A549 (cell line): Measurements from ENCODE around the gene BID. TPM values are rescaled to one million over a fixed set of nuclear protein-coding genes. Genes with fewer than 3 reads are reported as not detected.

Experiments used
- ATAC-seq, 2 experiments: fragments of 200-7000 bp in 1 of 2; fragments of >200 bp in 1 of 2; cut with Nextera tagmentation in 1 of 2; cut with Tn5 transposase in 1 of 2; 3 replicates each; pipeline versions ENCODE4 v1.8.0 to v1.9.1; 2018 to 2020; ENCODE audit warnings: mild to moderate bottlenecking in 1 of 2, moderate library complexity in 1 of 2
- CTCF ChIA-PET: fragments of 300-600 bp; sonication (Branson Sonifier 250); formaldehyde crosslinking; extraction: SDS; loops from one replicate; lab custom pipeline; 2021; ENCODE audit warnings: antibody characterized with exemption, inconsistent platforms; lab: Yijun Ruan, JAX
- POLR2A ChIA-PET: fragments of 350-600 bp; formaldehyde crosslinking; extraction: SDS; loops from one replicate; lab custom pipeline; 2021; ENCODE audit warnings: antibody characterized with exemption, inconsistent platforms; lab: Yijun Ruan, JAX
- DNase-seq, 2 experiments: peaks; one replicate each; pipeline versions ENCODE4 v3.0.0 to v3.0.0-alpha.2; 2011 to 2016; ENCODE audit warnings: low read depth in 1 of 2, low spot score in 1 of 2
- FAIRE-seq: peaks from 2 replicates; lab custom pipeline; 2011; peaks lifted over from hg19 to GRCh38; lab: Jason Lieb, UNC
- H3K27ac ChIP-seq, 2 experiments: fragments of >200 bp; sonication (Bioruptor Twin); formaldehyde crosslinking; 3 replicates each; pipeline ENCODE4 v1.5.1; 2016 to 2017
- H3K4me1 ChIP-seq: fragments of >200 bp; sonication (Bioruptor Twin); formaldehyde crosslinking; 3 replicates; pipeline ENCODE4 v1.6.1; 2016
- H3K4me2 ChIP-seq: fragments of >200 bp; sonication (Bioruptor Twin); formaldehyde crosslinking; 3 replicates; pipeline ENCODE4 v1.6.1; 2016
- H3K4me3 ChIP-seq: fragments of >200 bp; sonication (Bioruptor Twin); formaldehyde crosslinking; 3 replicates; pipeline ENCODE4 v1.5.1; 2016
- H3K9me3 ChIP-seq: fragments of >200 bp; sonication (Bioruptor Twin); formaldehyde crosslinking; 3 replicates; pipeline ENCODE4 v1.6.1; 2016
- CEBPB ChIP-seq, 2 experiments: fragments of >200 bp in 1 of 2; sonication (Bioruptor Twin) in 1 of 2; formaldehyde crosslinking in 1 of 2; IDR thresholded peaks; 2 replicates each; pipeline ENCODE4 v1.6.1; 2012 to 2016
- E2F6 ChIP-seq: IDR thresholded peaks from 2 replicates; pipeline ENCODE4 v1.6.1; 2012; ENCODE audit warnings: low read depth, borderline replicate concordance
- EHF ChIP-seq: fragments of 250-450 bp; sonication (Bioruptor Pico); IDR thresholded peaks from 2 replicates; pipeline ENCODE4 v1.5.0; 2020; ENCODE audit warnings: mild to moderate bottlenecking
- EHMT2 ChIP-seq: fragments of 200-600 bp; sonication (generic); IDR thresholded peaks from 2 replicates; pipeline ENCODE4 v1.6.1; 2016; ENCODE audit warnings: antibody characterized with exemption, low read depth, mild to moderate bottlenecking, moderate library complexity
- ELK1 ChIP-seq: fragments of 150-350 bp; IDR thresholded peaks from 2 replicates; pipeline ENCODE4 v1.6.1; 2014; ENCODE audit warnings: low read depth, mild to moderate bottlenecking, low read length
- FOSB ChIP-seq: fragments of 250-450 bp; sonication (Bioruptor Pico); IDR thresholded peaks from 2 replicates; pipeline ENCODE4 v1.5.0; 2020; ENCODE audit warnings: mild to moderate bottlenecking, moderate library complexity
- FOXS1 ChIP-seq: fragments of 250-450 bp; sonication (Bioruptor Pico); IDR thresholded peaks from 2 replicates; pipeline ENCODE4 v1.5.0; 2020; ENCODE audit warnings: mild to moderate bottlenecking, moderate library complexity
- GATA3 ChIP-seq: IDR thresholded peaks from 2 replicates; pipeline ENCODE4 v1.6.1; 2012; ENCODE audit warnings: borderline replicate concordance
- HDAC2 ChIP-seq: fragments of 200-600 bp; sonication (generic); IDR thresholded peaks from 2 replicates; pipeline ENCODE4 v1.6.1; 2016
- HMGXB4 ChIP-seq: fragments of 250-450 bp; sonication (Bioruptor Pico); IDR thresholded peaks from 2 replicates; pipeline ENCODE4 v1.5.0; 2021; ENCODE audit warnings: mild to moderate bottlenecking, moderate library complexity, borderline replicate concordance
- HOXA7 ChIP-seq: fragments of 250-450 bp; sonication (Bioruptor Pico); IDR thresholded peaks from 2 replicates; pipeline ENCODE4 v1.5.0; 2020; ENCODE audit warnings: mild to moderate bottlenecking, moderate library complexity
- HOXB13 ChIP-seq: fragments of 250-450 bp; sonication (Bioruptor Pico); IDR thresholded peaks from 2 replicates; pipeline ENCODE4 v1.5.0; 2020; ENCODE audit warnings: low read depth, mild to moderate bottlenecking, moderate library complexity
- HOXB5 ChIP-seq: fragments of 250-450 bp; sonication (Bioruptor Pico); IDR thresholded peaks from 2 replicates; pipeline ENCODE4 v1.5.0; 2020; ENCODE audit warnings: mild to moderate bottlenecking, moderate library complexity
- JUNB ChIP-seq: fragments of >200 bp; sonication (Bioruptor Twin); formaldehyde crosslinking; IDR thresholded peaks from 2 replicates; pipeline ENCODE4 v1.6.1; 2016
- NR3C1 ChIP-seq: fragments of >200 bp; sonication (Bioruptor Twin); formaldehyde crosslinking; IDR thresholded peaks from 3 replicates; pipeline ENCODE4 v1.6.1; 2017
- PHF8 ChIP-seq: fragments of 200-600 bp; sonication (generic); IDR thresholded peaks from 2 replicates; pipeline ENCODE4 v1.6.1; 2016; ENCODE audit warnings: low read depth, mild to moderate bottlenecking, antibody characterized with exemption, moderate library complexity, borderline replicate concordance
- RAD21 ChIP-seq, 2 experiments: fragments of >200 bp in 1 of 2; sonication (Bioruptor Twin) in 1 of 2; formaldehyde crosslinking in 1 of 2; IDR thresholded peaks in 1 of 2; conservative IDR thresholded peaks in 1 of 2; 2 replicates in 1 of 2; 3 replicates in 1 of 2; pipeline ENCODE4 v1.6.1; 2012 to 2018; ENCODE audit warnings: inconsistent platforms in 1 of 2
- RARB ChIP-seq: fragments of 250-450 bp; sonication (Bioruptor Pico); IDR thresholded peaks from 2 replicates; pipeline ENCODE4 v1.8.0; 2021; ENCODE audit warnings: mild to moderate bottlenecking, moderate library complexity
- REST ChIP-seq: fragments of 200-600 bp; sonication (generic); IDR thresholded peaks from 2 replicates; pipeline ENCODE4 v1.6.1; 2016; ENCODE audit warnings: antibody characterized with exemption, mild to moderate bottlenecking, moderate library complexity
- SMC3 ChIP-seq: fragments of >200 bp; sonication (Bioruptor Twin); formaldehyde crosslinking; IDR thresholded peaks from 3 replicates; pipeline ENCODE4 v1.6.1; 2018; ENCODE audit warnings: inconsistent platforms
- TFCP2L1 ChIP-seq: fragments of 250-450 bp; sonication (Bioruptor Pico); IDR thresholded peaks from 2 replicates; pipeline ENCODE4 v1.5.0; 2021; ENCODE audit warnings: mild to moderate bottlenecking
- WGBS: methylation state at CpG from one replicate; pipeline ENCODE4 v1.1.6; 2017; ENCODE audit errors: missing lambda C conversion rate; 5-methylcytosine and 5-hydroxymethylcytosine counted together
- polyA plus RNA-seq, 4 experiments: library from polyadenylated mRNA; depleted of rRNA in 3 of 4; stranded (reverse); fragments of >200 nt; fragmentation: RNase III in 1 of 4; extraction: RNeasy Plus Mini Kit Qiagen cat#74134 plus additional on column Dnase treatment in 1 of 4; gene quantifications; 2 replicates in 3 of 4; 3 replicates in 1 of 4; pipeline ENCODE4 v1.2.3, GENCODE V29; 2011 to 2017

The BID gene
- polyA plus RNA-seq, 2 of the 4 experiments (the other 2 are of a cell fraction) = 50.8 to 56.6 TPM

- 0 out of 3 replicates have a peak, but pooled peaks cover 3% of the 10 kb centered on the region for H3K4me1 ChIP-seq
- H3K4me3 ChIP-seq = no peak overlapping the region
- ChIA-PET POLR2A (no interaction called here), CTCF (interaction anchor here (0.9 to 2.3 kb wide), 3 partner anchors 8 to 169 kb away, joined by 3 to 7 read pairs (median 4); no protein-coding TSS in a partner anchor)
- no peak for FAIRE-seq
- 93% methylated on average over 18 of the region's 18 CpGs for WGBS
- no peak for TF ChIP-seq RAD21 (conservative IDR thresholded peaks at IDR 0.05 in 1 of 2, IDR thresholded peaks at IDR 0.05 in 1 of 2)
- no peak for TF ChIP-seq EHF
- TF ChIP-seq ELK1 = no peak
- TF ChIP-seq REST = no peak
- TF ChIP-seq TFCP2L1 (CRISPR knock-in tag) = no peak
- H3K27ac ChIP-seq = no peak overlapping the region
- DNase-seq = no peak
- ATAC-seq = no peak
- H3K4me2 ChIP-seq = no peak overlapping the region
- no peaks in the 10 kb centered on the region for H3K9me3 ChIP-seq
These were observed 47.1 kb downstream of the BID start for GRCh38 chr22:17726928-17727897.

- TF ChIP-seq HMGXB4 (no peak), HOXB5 (CRISPR knock-in tag) (no peak), FOXS1 (CRISPR knock-in tag) (no peak), RAD21 (conservative IDR thresholded peaks at IDR 0.05 in 1 of 2, IDR thresholded peaks at IDR 0.05 in 1 of 2) (no peak), SMC3 (no peak), GATA3 (no peak), NR3C1 (no peak), EHMT2 (no peak), E2F6 (no peak), HDAC2 (no peak), HOXA7 (CRISPR knock-in tag) (no peak), REST (no peak), PHF8 (no peak), JUNB (no peak), HOXB13 (CRISPR knock-in tag) (no peak), RARB (CRISPR knock-in tag) (no peak), FOSB (CRISPR knock-in tag) (no peak), EHF (no peak), CEBPB (IDR thresholded peaks at IDR 0.05) (no peak)
- Histone ChIP-seq H3K4me2 (no peak overlapping the region), H3K27ac (no peak overlapping the region), H3K4me3 (no peak overlapping the region), H3K9me3 (no peaks in the 10 kb centered on the region), H3K4me1 (0 out of 3 replicates have a peak, but pooled peaks cover 3% of the 10 kb centered on the region)
- ChIA-PET POLR2A (no interaction called here), CTCF (interaction anchor here (1.4 to 2.3 kb wide), 2 partner anchors 16 to 168 kb away, joined by 4 to 7 read pairs; no protein-coding TSS in a partner anchor)
- no peak for DNase-seq
- no peak for ATAC-seq
- no peak for FAIRE-seq
- 91% methylated on average over 13 of the region's 13 CpGs for whole genome bisulfite sequencing
These were observed 48.0 kb downstream of the BID start for GRCh38 chr22:17726006-17726927.
